Measurements from ENCODE around the gene ANKRD40.

Gene ANKRD40

DNA sequence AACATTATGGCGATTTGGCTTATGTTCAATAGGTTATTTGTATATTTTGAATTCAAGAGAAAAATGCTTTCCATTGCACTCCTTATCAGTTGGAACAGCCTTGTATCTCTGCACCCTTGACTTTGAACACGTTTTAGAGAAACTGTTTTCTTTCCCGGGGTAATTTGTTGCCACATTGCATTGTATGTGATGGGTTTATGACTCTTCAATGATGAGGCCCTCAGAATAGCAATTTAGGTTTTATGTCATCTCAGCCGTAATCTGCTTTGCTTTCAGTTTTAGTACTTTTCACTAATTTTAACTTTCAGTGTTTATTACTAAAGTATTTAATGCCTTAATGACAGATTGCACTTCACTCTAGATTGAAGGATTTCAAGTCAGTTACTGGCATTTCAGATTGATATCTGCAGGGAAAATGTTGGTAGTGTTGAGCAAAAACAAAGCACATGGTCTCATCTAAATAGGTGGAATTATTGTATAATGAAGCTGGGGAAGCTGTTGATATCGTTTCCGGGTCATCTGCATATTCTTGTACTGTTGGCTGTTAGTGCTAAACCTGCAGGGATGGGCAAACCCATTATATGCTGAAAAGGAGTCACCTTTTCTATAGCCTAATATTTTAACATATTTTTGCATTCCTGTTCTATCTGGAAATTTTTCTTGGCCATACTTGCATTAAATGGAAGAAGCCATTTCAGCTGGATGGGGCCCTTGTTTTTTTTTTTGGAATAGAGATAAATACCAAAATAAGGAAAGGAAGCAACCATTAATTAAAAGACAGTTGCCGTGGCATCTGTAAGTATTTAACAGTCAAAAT is 13.7 kb upstream of the ANKRD40 start:
- TF ChIP-seq, protein P1, sequence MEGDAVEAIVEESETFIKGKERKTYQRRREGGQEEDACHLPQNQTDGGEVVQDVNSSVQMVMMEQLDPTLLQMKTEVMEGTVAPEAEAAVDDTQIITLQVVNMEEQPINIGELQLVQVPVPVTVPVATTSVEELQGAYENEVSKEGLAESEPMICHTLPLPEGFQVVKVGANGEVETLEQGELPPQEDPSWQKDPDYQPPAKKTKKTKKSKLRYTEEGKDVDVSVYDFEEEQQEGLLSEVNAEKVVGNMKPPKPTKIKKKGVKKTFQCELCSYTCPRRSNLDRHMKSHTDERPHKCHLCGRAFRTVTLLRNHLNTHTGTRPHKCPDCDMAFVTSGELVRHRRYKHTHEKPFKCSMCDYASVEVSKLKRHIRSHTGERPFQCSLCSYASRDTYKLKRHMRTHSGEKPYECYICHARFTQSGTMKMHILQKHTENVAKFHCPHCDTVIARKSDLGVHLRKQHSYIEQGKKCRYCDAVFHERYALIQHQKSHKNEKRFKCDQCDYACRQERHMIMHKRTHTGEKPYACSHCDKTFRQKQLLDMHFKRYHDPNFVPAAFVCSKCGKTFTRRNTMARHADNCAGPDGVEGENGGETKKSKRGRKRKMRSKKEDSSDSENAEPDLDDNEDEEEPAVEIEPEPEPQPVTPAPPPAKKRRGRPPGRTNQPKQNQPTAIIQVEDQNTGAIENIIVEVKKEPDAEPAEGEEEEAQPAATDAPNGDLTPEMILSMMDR (IDR thresholded peaks at IDR 0.05; ENCODE audit: insufficient read depth, low read depth, low read length, missing control alignments), result no peak
- peak; percentile 42 for DNase-seq (ENCODE audit: low read depth)
- peak overlapping the region; percentile 94 for H3K4me3 ChIP-seq (ENCODE audit: low read length)

DNA sequence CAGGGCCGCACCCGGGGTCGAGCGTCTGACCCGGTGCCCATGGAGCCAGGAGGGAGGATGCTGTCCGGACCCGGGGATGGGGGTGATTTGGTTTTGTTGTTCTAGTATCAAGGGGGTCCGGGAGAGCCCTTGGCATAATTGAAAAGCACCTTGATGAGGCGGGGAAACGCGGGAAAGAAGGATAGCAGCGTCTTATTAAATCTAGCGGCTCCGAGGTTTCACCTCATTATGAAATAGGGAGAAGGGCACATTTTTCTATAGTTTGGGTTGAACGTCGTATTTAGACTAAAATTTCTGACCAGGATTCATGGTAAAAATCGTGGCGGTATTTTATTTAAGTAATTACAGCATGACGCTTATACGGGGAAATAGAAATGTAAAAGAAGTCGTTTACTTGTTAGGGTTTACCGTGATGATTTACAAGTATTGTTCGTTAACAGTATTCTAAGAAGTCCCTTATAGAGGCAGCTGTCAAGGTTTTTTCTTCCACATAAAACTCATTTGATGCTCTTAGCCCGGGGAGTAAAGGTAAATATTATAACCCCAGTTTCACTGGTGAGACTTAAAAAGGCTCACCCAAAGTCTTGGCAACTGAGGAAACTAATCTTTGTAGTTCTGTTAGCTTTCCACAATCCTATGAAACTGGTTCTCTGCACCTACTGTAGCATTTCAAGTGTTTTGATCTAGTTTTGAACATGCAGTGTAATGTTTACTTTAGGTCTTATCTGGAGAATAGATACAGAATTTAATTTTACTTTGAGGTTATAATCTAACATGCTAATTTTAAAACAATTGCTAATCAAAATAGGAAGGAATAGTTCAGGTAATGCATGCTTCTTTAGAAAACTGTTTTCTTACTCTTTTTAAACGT is 12.4 kb upstream of the ANKRD40 start:
- DNase-seq (ENCODE audit: low read depth), result no peak
- peak overlapping the region; percentile 94 for H3K4me3 ChIP-seq (ENCODE audit: low read length)
- TF ChIP-seq, protein P1 (IDR thresholded peaks at IDR 0.05; ENCODE audit: insufficient read depth, low read depth, low read length, missing control alignments), result no peak

GRCh38 chr17:50719144-50719923 is 11.6 kb upstream of the ANKRD40 start, which contains the start of gene LUC7L3:
Gene LUC7L3 (plus strand): TSS chr17:50719603. CDS start chr17:50719733, 130 bp downstream.
- TF ChIP-seq, protein P1 (IDR thresholded peaks at IDR 0.05; ENCODE audit: insufficient read depth, low read depth, low read length, missing control alignments), result no peak
- peak within 1 kb of the TSS; percentile 94 for H3K4me3 ChIP-seq (ENCODE audit: low read length)
- DNase-seq (ENCODE audit: low read depth), result peak; percentile 97

DNA sequence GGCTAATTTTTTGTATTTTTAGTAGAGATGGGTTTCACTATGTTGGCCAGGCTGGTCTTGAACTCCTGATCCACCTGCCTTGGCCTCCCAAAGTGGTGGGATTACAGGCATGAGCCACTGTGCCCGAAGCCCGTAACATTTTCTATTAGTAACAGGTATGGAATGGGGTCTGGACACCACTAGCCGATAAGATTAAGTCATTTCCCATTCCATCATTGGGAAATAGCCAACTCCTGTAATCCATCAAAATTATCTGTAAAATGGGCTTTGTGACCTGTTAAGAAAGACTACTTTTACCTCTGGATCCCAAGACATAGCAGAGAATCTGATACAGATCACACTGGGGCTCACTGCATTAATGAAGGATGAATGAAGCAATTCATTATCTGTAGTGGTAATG is 7.8 kb upstream of the ANKRD40 start:
- DNase-seq (ENCODE audit: low read depth), result no peak
- TF ChIP-seq, protein P1 (IDR thresholded peaks at IDR 0.05; ENCODE audit: insufficient read depth, low read depth, low read length, missing control alignments), result no peak
- H3K4me3 ChIP-seq (ENCODE audit: low read length), result no peak overlapping the region

DNA sequence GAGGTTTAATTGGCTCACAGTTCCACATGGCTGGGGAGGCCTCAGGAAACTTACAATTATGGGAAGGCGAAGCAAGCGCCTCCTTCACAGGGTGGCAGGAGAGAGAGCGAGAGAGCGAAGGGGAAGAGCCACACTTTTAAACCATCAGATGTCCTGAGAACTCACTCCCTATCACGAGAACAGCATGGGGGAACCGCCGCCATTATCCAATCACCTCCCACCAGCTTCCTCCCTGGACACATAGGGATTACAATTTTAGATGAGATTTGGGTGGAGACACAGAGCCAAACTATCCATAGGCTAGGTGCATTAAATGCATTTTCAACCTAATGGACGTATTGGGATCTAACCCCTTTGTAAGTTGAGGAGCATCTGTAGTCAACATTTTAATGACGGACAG is 4.9 kb upstream of the ANKRD40 start:
- TF ChIP-seq, protein P1 (IDR thresholded peaks at IDR 0.05; ENCODE audit: insufficient read depth, low read depth, low read length, missing control alignments), result no peak
- no peak for DNase-seq (ENCODE audit: low read depth)
- H3K4me3 ChIP-seq (ENCODE audit: low read length), result no peak overlapping the region

DNA sequence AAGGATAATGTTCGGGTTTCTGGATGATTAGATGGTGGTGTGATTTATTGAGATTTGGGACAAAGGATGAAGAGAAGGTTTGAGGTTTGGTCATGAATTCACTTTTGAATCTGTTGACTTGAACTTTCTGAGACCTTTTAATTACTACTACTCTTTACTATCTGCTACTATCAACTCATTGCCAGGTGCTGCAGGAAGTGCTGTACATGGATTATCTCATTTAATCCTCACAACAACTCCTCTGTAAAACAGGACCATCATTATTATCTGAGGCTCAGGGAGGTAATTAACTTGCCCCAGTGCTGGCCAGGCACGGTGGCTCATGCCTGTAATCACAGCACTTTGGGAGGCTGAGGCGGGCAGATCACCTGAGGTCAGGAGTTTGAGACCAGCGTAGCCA is 2.9 kb upstream of the ANKRD40 start:
- TF ChIP-seq, protein P1 (IDR thresholded peaks at IDR 0.05; ENCODE audit: insufficient read depth, low read depth, low read length, missing control alignments), result no peak
- no peak for DNase-seq (ENCODE audit: low read depth)
- H3K4me3 ChIP-seq (ENCODE audit: low read length), result no peak overlapping the region
